Neural cell (in vitro differentiated cells): ENCODE results near the gene TUG1. TPM values are rescaled to one million over a fixed set of nuclear protein-coding genes. Genes with fewer than 3 reads are reported as not detected.
A peak's percentile ranks its signal among the peaks of the same experiment; 100 is the strongest.

Source experiments
- H2AFZ ChIP-seq: fragments of 200-600, 300-800 bp; sonication (generic), shearing (Covaris generic); 2 replicates; pipeline ENCODE4 v1.6.0; 2014; ENCODE audit warnings: low read depth, mild to moderate bottlenecking, antibody characterized with exemption, low read length, moderate library complexity
- H3F3A ChIP-seq: fragments of 200-600 bp; shearing (Covaris generic); 2 replicates; pipeline ENCODE4 v1.6.1; 2016; ENCODE audit warnings: mild to moderate bottlenecking, moderate library complexity, mixed read lengths, antibody characterized with exemption, low read length; ENCODE audit not compliant: insufficient read depth, poor library complexity, severe bottlenecking
- H3K27ac ChIP-seq: fragments of 200-600, 300-800 bp; sonication (generic), shearing (Covaris generic); 2 replicates; pipeline ENCODE4 v1.5.1; 2014; ENCODE audit warnings: mild to moderate bottlenecking, low read length, moderate library complexity
- H3K27me3 ChIP-seq: fragments of 300-800, 200-600 bp; sonication (generic), shearing (Covaris generic); 2 replicates; pipeline ENCODE4 v1.6.0; 2014; ENCODE audit warnings: mild to moderate bottlenecking, low read depth, low read length, moderate library complexity; ENCODE audit not compliant: insufficient read depth
- H3K36me3 ChIP-seq: fragments of 300-800, 200-600 bp; sonication (generic), shearing (Covaris generic); 2 replicates; pipeline ENCODE4 v1.5.1; 2014; ENCODE audit warnings: mild to moderate bottlenecking, antibody characterized with exemption, low read length, moderate library complexity; ENCODE audit not compliant: insufficient read depth
- H3K4me2 ChIP-seq: fragments of 300-800, 200-600 bp; sonication (generic), shearing (Covaris generic); 2 replicates; pipeline ENCODE4 v1.6.0; 2014; ENCODE audit warnings: mild to moderate bottlenecking, low read length
- H3K4me3 ChIP-seq: fragments of 300-800, 200-600 bp; sonication (generic), shearing (Covaris generic); 2 replicates; pipeline ENCODE4 v1.5.1; 2014; ENCODE audit warnings: mild to moderate bottlenecking, low read length, moderate library complexity
- H3K79me2 ChIP-seq: fragments of 200-600 bp; shearing (Covaris generic); replicated peaks from 2 replicates; pipeline ENCODE4 v1.6.0; 2014; ENCODE audit warnings: mild to moderate bottlenecking, low read length, moderate library complexity; ENCODE audit not compliant: insufficient read depth
- H3K9ac ChIP-seq: fragments of 300-800, 200-600 bp; sonication (generic), shearing (Covaris generic); 2 replicates; pipeline ENCODE4 v1.6.1; 2016; ENCODE audit warnings: mild to moderate bottlenecking, low read length, mixed read lengths
- H3K9me2 ChIP-seq: fragments of 200-600 bp; shearing (Covaris generic); 2 replicates; pipeline ENCODE4 v1.6.1; 2016; ENCODE audit warnings: mild to moderate bottlenecking, low read length, mixed read lengths; ENCODE audit not compliant: insufficient read depth
- H3K9me3 ChIP-seq: fragments of 200-600, 300-800 bp; sonication (generic), shearing (Covaris generic); 2 replicates; pipeline ENCODE4 v1.6.1; 2016; ENCODE audit warnings: mild to moderate bottlenecking, mixed run types, low read length, moderate library complexity, mixed read lengths
- H4K20me1 ChIP-seq: fragments of 200-600 bp; shearing (Covaris generic); 2 replicates; pipeline ENCODE4 v1.6.1; 2016; ENCODE audit warnings: mild to moderate bottlenecking, mixed run types; ENCODE audit not compliant: insufficient read depth
- EP300 ChIP-seq: fragments of 450-650 bp; conservative IDR thresholded peaks from 2 replicates; pipeline ENCODE4 v1.6.1; 2014; ENCODE audit warnings: antibody characterized with exemption, mild to moderate bottlenecking, moderate library complexity; ENCODE audit not compliant: poor library complexity, severe bottlenecking
- EZH2 ChIP-seq: fragments of 200-600, 300-800 bp; shearing (Covaris generic), sonication (generic); IDR thresholded peaks from 2 replicates; pipeline ENCODE4 v1.6.1; 2014; ENCODE audit warnings: antibody characterized with exemption, low read length, borderline replicate concordance, mild to moderate bottlenecking; ENCODE audit not compliant: insufficient read depth, poor library complexity, severe bottlenecking
- MXI1 ChIP-seq: fragments of 450-650 bp; conservative IDR thresholded peaks from 2 replicates; pipeline ENCODE4 v1.6.1; 2014; ENCODE audit warnings: antibody characterized with exemption, mild to moderate bottlenecking; ENCODE audit not compliant: poor library complexity, severe bottlenecking
- POLR2AphosphoS5 ChIP-seq: IDR thresholded peaks from 2 replicates; pipeline ENCODE4 v1.6.1; 2012
- RAD21 ChIP-seq: fragments of 450-650 bp; conservative IDR thresholded peaks from 2 replicates; pipeline ENCODE4 v1.6.1; 2014; ENCODE audit warnings: antibody characterized with exemption, mild to moderate bottlenecking, moderate library complexity
- REST ChIP-seq: IDR thresholded peaks from 2 replicates; pipeline ENCODE4 v1.6.1; 2012; ENCODE audit warnings: borderline replicate concordance
- SMC3 ChIP-seq: fragments of 450-650 bp; conservative IDR thresholded peaks from 2 replicates; pipeline ENCODE4 v1.6.1; 2014; ENCODE audit warnings: antibody characterized with exemption, mild to moderate bottlenecking, moderate library complexity; ENCODE audit not compliant: poor library complexity
- TAF1 ChIP-seq: IDR thresholded peaks from 2 replicates; pipeline ENCODE4 v1.6.1; 2012; ENCODE audit warnings: low read depth
- polyA plus RNA-seq: library from polyadenylated mRNA; depleted of rRNA; stranded (reverse); fragments of >200 nt; gene quantifications from 2 replicates; pipeline ENCODE4 v1.2.3, GENCODE V29; 2014
- TF ChIP-seq, protein P1 (sequence below): fragments of 450-650 bp; IDR thresholded peaks from 2 replicates; pipeline ENCODE4 v1.5.1; 2014; ENCODE audit warnings: antibody characterized with exemption, mild to moderate bottlenecking, moderate library complexity; ENCODE audit not compliant: poor library complexity, severe bottlenecking

TUG1 gene
- polyA plus RNA-seq, 1 donor from 2014 or later = 73.5 TPM

DNA sequence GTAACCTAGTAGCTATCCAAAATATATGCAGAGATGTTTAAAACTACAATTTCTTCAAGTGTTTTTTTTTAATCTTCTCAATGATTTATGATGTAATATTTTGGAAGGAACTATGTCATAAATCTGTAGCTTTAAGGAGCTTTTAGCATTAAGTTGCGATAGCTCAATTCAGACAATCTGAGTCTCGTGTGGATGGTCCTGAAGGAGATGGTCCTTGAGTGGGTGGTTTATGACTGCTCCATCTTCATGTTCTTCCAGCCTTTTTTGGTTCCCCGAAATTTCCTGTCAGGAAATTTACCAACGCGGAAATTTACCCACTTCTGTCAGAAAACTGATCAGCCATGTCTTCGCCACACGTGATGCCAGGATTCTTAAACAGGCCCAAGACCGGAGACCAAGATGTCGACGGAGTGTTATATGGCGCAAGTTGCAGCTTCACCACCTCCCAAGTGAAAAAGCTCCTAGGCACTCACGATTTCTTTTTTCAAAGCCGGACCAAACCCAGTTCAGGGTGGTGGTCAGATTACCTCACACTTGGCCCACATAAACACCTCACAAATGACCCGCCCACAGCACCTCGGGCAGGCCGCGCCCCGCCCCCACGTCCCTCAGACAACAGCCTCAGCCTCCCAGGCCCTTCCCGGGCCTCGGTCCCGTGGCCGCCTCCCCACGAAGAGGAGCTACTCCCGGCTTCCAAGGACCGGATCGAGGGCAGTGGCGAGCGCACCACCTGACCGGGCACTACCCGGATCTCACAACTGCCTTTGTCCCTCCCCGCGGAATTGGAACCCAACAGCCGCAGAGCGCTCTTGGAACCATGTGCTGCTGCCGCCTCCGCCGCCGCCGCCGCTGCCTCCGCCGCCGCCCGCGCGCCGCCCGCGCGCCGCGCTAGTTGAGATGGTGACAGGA, 796 bp upstream of the TUG1 start, which contains the start of gene MORC2:
Gene MORC2, minus strand, starts transcription at position 760 of the 909 bp plus-strand sequence. CDS start 885 bp downstream, outside the sequence.
- peak within 1 kb of the TSS; percentile 58 for H2AFZ ChIP-seq

DNA sequence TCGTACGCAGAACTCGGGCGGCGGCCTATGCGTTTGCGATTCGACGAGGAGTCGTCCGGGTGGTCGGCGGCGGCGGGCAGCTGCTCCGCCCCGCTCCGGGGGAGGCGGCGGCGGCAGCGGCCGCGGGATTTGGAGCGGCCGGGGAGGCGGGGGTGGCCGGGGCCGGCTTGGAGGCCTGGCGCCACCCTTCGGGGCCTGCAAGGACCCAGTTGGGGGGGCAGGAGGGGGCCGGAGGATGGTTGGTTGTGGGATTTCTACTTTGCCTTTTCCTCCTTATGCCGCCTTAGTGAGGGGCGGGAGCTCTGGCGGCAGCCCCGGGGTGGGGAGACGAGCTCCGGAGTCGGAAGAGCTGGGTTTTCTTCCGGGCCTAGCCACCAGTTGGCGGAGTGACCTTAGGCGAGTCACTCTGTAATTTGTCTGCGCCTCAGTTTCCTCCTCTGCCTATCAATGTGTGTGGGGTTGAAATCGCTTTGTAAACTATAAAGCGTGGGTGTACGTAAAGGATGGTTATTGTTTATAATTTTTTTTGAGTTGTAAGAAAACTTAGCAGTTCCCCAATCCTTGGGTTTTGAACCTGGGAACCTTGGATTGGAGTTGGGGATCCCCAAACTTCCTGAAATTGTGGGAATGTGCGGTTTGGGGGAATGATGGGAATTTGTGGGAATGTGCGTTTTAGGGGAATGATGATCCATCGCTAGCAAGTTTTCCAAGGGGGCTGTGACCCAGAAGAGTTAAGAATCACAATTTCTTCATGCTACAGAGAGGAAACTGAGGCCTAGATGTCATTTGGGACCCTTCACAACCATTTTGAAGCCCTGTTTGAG, 679 bp downstream of the TUG1 start:
- Histone ChIP-seq H3K9ac (peak overlapping the region; percentile 87), H3K27ac (peak overlapping the region; percentile 90), H3K36me3 (peaks cover 27% of the 10 kb centered on the region), H3K9me3 (peaks cover 24% of the 10 kb centered on the region), H3K79me2 (peaks cover 82% of the 10 kb centered on the region), H2AFZ (peak overlapping the region; percentile 58), H3K4me2 (peak overlapping the region; percentile 74), H4K20me1 (no peaks in the 10 kb centered on the region), H3K27me3 (no peaks in the 10 kb centered on the region), H3K9me2 (no peaks in the 10 kb centered on the region), H3K4me3 (peak overlapping the region; percentile 81), H3F3A (peaks cover 6% of the 10 kb centered on the region)
- TF ChIP-seq RAD21 (no peak), MXI1 (no peak), TAF1 (no peak), REST (no peak), POLR2AphosphoS5 (no peak), EZH2 (no peak), EP300 (no peak), SMC3 (no peak)
- TF ChIP-seq, protein P1, sequence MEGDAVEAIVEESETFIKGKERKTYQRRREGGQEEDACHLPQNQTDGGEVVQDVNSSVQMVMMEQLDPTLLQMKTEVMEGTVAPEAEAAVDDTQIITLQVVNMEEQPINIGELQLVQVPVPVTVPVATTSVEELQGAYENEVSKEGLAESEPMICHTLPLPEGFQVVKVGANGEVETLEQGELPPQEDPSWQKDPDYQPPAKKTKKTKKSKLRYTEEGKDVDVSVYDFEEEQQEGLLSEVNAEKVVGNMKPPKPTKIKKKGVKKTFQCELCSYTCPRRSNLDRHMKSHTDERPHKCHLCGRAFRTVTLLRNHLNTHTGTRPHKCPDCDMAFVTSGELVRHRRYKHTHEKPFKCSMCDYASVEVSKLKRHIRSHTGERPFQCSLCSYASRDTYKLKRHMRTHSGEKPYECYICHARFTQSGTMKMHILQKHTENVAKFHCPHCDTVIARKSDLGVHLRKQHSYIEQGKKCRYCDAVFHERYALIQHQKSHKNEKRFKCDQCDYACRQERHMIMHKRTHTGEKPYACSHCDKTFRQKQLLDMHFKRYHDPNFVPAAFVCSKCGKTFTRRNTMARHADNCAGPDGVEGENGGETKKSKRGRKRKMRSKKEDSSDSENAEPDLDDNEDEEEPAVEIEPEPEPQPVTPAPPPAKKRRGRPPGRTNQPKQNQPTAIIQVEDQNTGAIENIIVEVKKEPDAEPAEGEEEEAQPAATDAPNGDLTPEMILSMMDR = no peak

More for the DNA sequence above, 796 bp upstream of the TUG1 start, which contains the start of gene MORC2:
- peak within 1 kb of the TSS; percentile 90 for H3K27ac ChIP-seq
- no peaks in the 10 kb centered on the region for H3K27me3 ChIP-seq
- peak within 1 kb of the TSS; percentile 81 for H3K4me3 ChIP-seq
- H3K4me2 ChIP-seq = peak within 1 kb of the TSS; percentile 46
- H3F3A ChIP-seq = peaks cover 6% of the 10 kb centered on the region
- H3K9me3 ChIP-seq = peaks cover 22% of the 10 kb centered on the region
- no peaks in the 10 kb centered on the region for H3K9me2 ChIP-seq
- no peaks in the 10 kb centered on the region for H4K20me1 ChIP-seq
- peaks cover 15% of the 10 kb centered on the region for H3K36me3 ChIP-seq
- peak within 1 kb of the TSS; percentile 87 for H3K9ac ChIP-seq
- H3K79me2 ChIP-seq = peaks cover 80% of the 10 kb centered on the region
- TF ChIP-seq TAF1 (no peak), MXI1 (peak; percentile 93)
